Stomach (tissue), 4 donors: ENCODE results near the gene CLDN9.

Experiments used
- POLR2A ChIP-seq, 4 donors: fragments of 450-650 bp; IDR thresholded peaks; one replicate each; pipeline ENCODE4 v1.6.1; 2016; ENCODE audit warnings: antibody characterized with exemption in 4 of 4, control low read depth in 2 of 4, mild to moderate bottlenecking in 1 of 4, moderate library complexity in 1 of 4
- POLR2AphosphoS5 ChIP-seq, 3 donors: sonication (generic); formaldehyde crosslinking; IDR thresholded peaks; one replicate each; pipeline ENCODE4 v1.6.1; 2016; ENCODE audit warnings: antibody characterized with exemption in 3 of 3

GRCh38 chr16:2968738-2969544, 43.8 kb upstream of the CLDN9 start, which contains the start of gene PAQR4:
- TF ChIP-seq POLR2AphosphoS5 (IDR thresholded peaks at IDR 0.05) (peak in 2 of 3 donors; percentile 9 to 72), POLR2A (IDR thresholded peaks at IDR 0.05) (no peak)
